DND-41 (cell line): ENCODE data around the gene ATP9B.

Experiments
- ATAC-seq: fragments of 200-7000 bp; cut with Tn5 transposase; 3 replicates; pipeline ENCODE4 v1.9.1; 2021; ENCODE audit warnings: low read depth; ENCODE audit not compliant: insufficient read depth
- DNase-seq: peaks from one replicate; pipeline ENCODE4 v3.0.0-alpha.2; 2020
- H2AFZ ChIP-seq: 2 replicates; pipeline ENCODE4 v1.6.0; 2012; ENCODE audit warnings: low read depth, low read length
- H3K27ac ChIP-seq: 2 replicates; pipeline ENCODE4 v1.5.1; 2012; ENCODE audit warnings: low read length, inconsistent platforms
- H3K27me3 ChIP-seq: fragments of 200-600 bp; sonication (generic); 2 replicates; pipeline ENCODE4 v1.6.0; 2012; ENCODE audit warnings: low read length, mild to moderate bottlenecking, inconsistent platforms; ENCODE audit not compliant: insufficient read depth, poor library complexity
- H3K36me3 ChIP-seq: 2 replicates; pipeline ENCODE4 v1.5.1; 2012; ENCODE audit warnings: low read length, inconsistent platforms; ENCODE audit not compliant: insufficient read depth
- H3K4me1 ChIP-seq: 2 replicates; pipeline ENCODE4 v1.5.1; 2012; ENCODE audit warnings: mild to moderate bottlenecking, low read length; ENCODE audit not compliant: insufficient read depth
- H3K4me2 ChIP-seq: 2 replicates; pipeline ENCODE4 v1.6.0; 2012; ENCODE audit warnings: mild to moderate bottlenecking, moderate library complexity, low read length, inconsistent platforms; ENCODE audit not compliant: insufficient read depth
- H3K4me3 ChIP-seq, 2 experiments: fragments of 200-600 bp in 1 of 2; shearing (Covaris generic) in 1 of 2; 2 replicates each; pipeline ENCODE4 v1.5.1; 2012 to 2016; ENCODE audit warnings: inconsistent platforms in 2 of 2, low read length in 2 of 2, mild to moderate bottlenecking in 2 of 2, low read depth in 1 of 2, moderate library complexity in 1 of 2
- H3K79me2 ChIP-seq: 2 replicates; pipeline ENCODE4 v1.6.0; 2012; ENCODE audit warnings: low read length, inconsistent platforms; ENCODE audit not compliant: insufficient read depth
- H3K9ac ChIP-seq: 2 replicates; pipeline ENCODE4 v1.6.0; 2012; ENCODE audit warnings: low read depth, mild to moderate bottlenecking, inconsistent platforms, low read length, moderate library complexity
- H3K9me3 ChIP-seq: 2 replicates; pipeline ENCODE4 v1.5.1; 2012; ENCODE audit warnings: low read length, moderate library complexity, mild to moderate bottlenecking, inconsistent platforms; ENCODE audit not compliant: insufficient read depth, severe bottlenecking
- H4K20me1 ChIP-seq: 2 replicates; pipeline ENCODE4 v1.6.0; 2012; ENCODE audit warnings: low read length; ENCODE audit not compliant: insufficient read depth
- CTCF ChIP-seq: IDR thresholded peaks from 2 replicates; pipeline ENCODE4 v1.5.1; 2012; ENCODE audit warnings: borderline replicate concordance, low read length, moderate library complexity, mild to moderate bottlenecking; ENCODE audit not compliant: poor library complexity, severe bottlenecking; ENCODE audit errors: extremely low read depth
- EZH2 ChIP-seq: IDR thresholded peaks from 3 replicates; pipeline ENCODE4 v1.6.1; 2012; ENCODE audit warnings: borderline replicate concordance, low read depth, mild to moderate bottlenecking, moderate library complexity, low read length, inconsistent platforms; ENCODE audit not compliant: severe bottlenecking

Gene ATP9B

GRCh38 chr18:79385708-79386341, 316.6 kb downstream of the ATP9B start:
- Histone ChIP-seq H3K9ac (no peak overlapping the region), H3K4me2 (no peak overlapping the region), H3K27ac (no peak overlapping the region), H4K20me1 (0 out of 2 replicates have a peak, but pooled peaks cover 3% of the 10 kb centered on the region), H3K4me3 (no peak overlapping the region), H3K79me2 (no peaks in the 10 kb centered on the region), H3K27me3 (no peaks in the 10 kb centered on the region), H3K9me3 (no peaks in the 10 kb centered on the region), H3K36me3 (no peaks in the 10 kb centered on the region), H3K4me1 (peaks cover 8% of the 10 kb centered on the region), H2AFZ (no peak overlapping the region)
- TF ChIP-seq EZH2, result no peak
- no peak for TF ChIP-seq CTCF
- DNase-seq, result no peak
- no peak for ATAC-seq

GRCh38 chr18:79386547-79386946, 317.4 kb downstream of the ATP9B start:
- Histone ChIP-seq H3K9me3 (no peaks in the 10 kb centered on the region), H3K27ac (no peak overlapping the region), H3K27me3 (no peaks in the 10 kb centered on the region), H3K4me1 (peaks cover 8% of the 10 kb centered on the region), H3K4me2 (no peak overlapping the region), H4K20me1 (0 out of 2 replicates have a peak, but pooled peaks cover 3% of the 10 kb centered on the region), H3K9ac (no peak overlapping the region), H3K4me3 (no peak overlapping the region), H3K79me2 (no peaks in the 10 kb centered on the region), H2AFZ (no peak overlapping the region), H3K36me3 (no peaks in the 10 kb centered on the region)
- TF ChIP-seq EZH2, result no peak
- TF ChIP-seq CTCF, result no peak
- DNase-seq (no peak), ATAC-seq (no peak)

- no peak for ATAC-seq
- Histone ChIP-seq H3K4me1 (peaks cover 8% of the 10 kb centered on the region), H3K36me3 (no peaks in the 10 kb centered on the region), H3K9ac (no peak overlapping the region), H3K4me2 (no peak overlapping the region), H3K27ac (no peak overlapping the region), H4K20me1 (0 out of 2 replicates have a peak, but pooled peaks cover 3% of the 10 kb centered on the region), H3K4me3 (no peak overlapping the region), H3K79me2 (no peaks in the 10 kb centered on the region), H3K27me3 (no peaks in the 10 kb centered on the region), H2AFZ (no peak overlapping the region), H3K9me3 (no peaks in the 10 kb centered on the region)
- no peak for DNase-seq
- TF ChIP-seq EZH2 (no peak), CTCF (no peak)
Measured at GRCh38 chr18:79387214-79387613, 318.0 kb downstream of the ATP9B start.
